Breast epithelium (tissue), 4 donors: ENCODE measurements around the gene ZDHHC5. TPM values are rescaled to one million over a fixed set of nuclear protein-coding genes. Genes with fewer than 3 reads are reported as not detected.
"Not testable (repeated sequence)": the region's sequence is repeated elsewhere in the genome, so short reads cannot be mapped to it uniquely, and the experiment has no call there.

Source experiments
- DNase-seq, 2 donors: peaks; one replicate each; pipeline ENCODE4 v3.0.0-alpha.2; 2019; ENCODE audit warnings: low spot score in 2 of 2
- H3K27ac ChIP-seq, 2 donors: fragments of 200-600 bp; sonication (generic) in 1 of 2; one replicate each; pipeline ENCODE4 v1.5.1; 2016 to 2019; ENCODE audit warnings: mild to moderate bottlenecking in 1 of 2
- H3K27me3 ChIP-seq, 2 donors: fragments of 200-600 bp; sonication (generic) in 1 of 2; one replicate each; pipeline versions ENCODE4 v1.5.1 to v1.6.0; 2017 to 2019; ENCODE audit warnings: control low read depth in 1 of 2, mild to moderate bottlenecking in 1 of 2
- H3K36me3 ChIP-seq: fragments of 200-600 bp; one replicate; pipeline ENCODE4 v1.5.1; 2019
- H3K4me1 ChIP-seq, 2 donors: fragments of 200-600 bp; sonication (generic); one replicate each; pipeline ENCODE4 v1.5.1; 2016 to 2019; ENCODE audit warnings: control low read depth in 1 of 2
- H3K4me3 ChIP-seq, 3 donors: fragments of 200-600 bp; sonication (generic); 1 replicate in 2 of 3; 2 replicates in 1 of 3; pipeline ENCODE4 v1.5.1; 2016 to 2019; ENCODE audit warnings: mild to moderate bottlenecking in 3 of 3, moderate library complexity in 2 of 3
- H3K9me3 ChIP-seq, 2 donors: fragments of 200-600 bp; sonication (generic) in 1 of 2; one replicate each; pipeline ENCODE4 v1.5.1; 2016 to 2019; ENCODE audit warnings: control low read depth in 1 of 2
- POLR2A ChIP-seq: fragments of 450-650 bp; IDR thresholded peaks from one replicate; pipeline ENCODE4 v1.6.1; 2016; ENCODE audit warnings: antibody characterized with exemption, mild to moderate bottlenecking, moderate library complexity
- POLR2AphosphoS5 ChIP-seq, 3 donors: sonication (generic); formaldehyde crosslinking; IDR thresholded peaks; one replicate each; pipeline ENCODE4 v1.6.1; 2017; ENCODE audit warnings: antibody characterized with exemption in 3 of 3
- intact Hi-C: fragments of 100-400 bp; cut with DNase I; formaldehyde crosslinking; loops from one replicate; pipeline ENCODE4 v1.15.1; 2023; ENCODE audit warnings: low total_unique reads
- total RNA-seq, 3 donors: library from RNA; depleted of rRNA; stranded (reverse); fragments of >200 nt; gene quantifications; one replicate each; pipeline ENCODE4 v1.1.0, GENCODE V29; 2016
- TF ChIP-seq, protein P1 (sequence below), 3 donors: fragments of 450-650 bp; IDR thresholded peaks; one replicate each; pipeline ENCODE4 v1.5.1; 2016 to 2017; ENCODE audit warnings: antibody characterized with exemption in 3 of 3, mild to moderate bottlenecking in 3 of 3, moderate library complexity in 3 of 3

ZDHHC5 gene
- total RNA-seq, 3 donors from 2014 or later = 39.3 to 50.2 (median 39.8) TPM

- H3K27ac ChIP-seq = peak overlapping the region in 1 of 2 donors; percentile 61
- DNase-seq = no peak
- no peaks in the 10 kb centered on the region for H3K27me3 ChIP-seq
- no peaks in the 10 kb centered on the region for H3K9me3 ChIP-seq
- peaks cover 0 to 11% of the 10 kb centered on the region in 2 donors for H3K4me1 ChIP-seq
- TF ChIP-seq POLR2AphosphoS5 (IDR thresholded peaks at IDR 0.05) = no peak
- TF ChIP-seq POLR2A = no peak
- TF ChIP-seq, protein P1, sequence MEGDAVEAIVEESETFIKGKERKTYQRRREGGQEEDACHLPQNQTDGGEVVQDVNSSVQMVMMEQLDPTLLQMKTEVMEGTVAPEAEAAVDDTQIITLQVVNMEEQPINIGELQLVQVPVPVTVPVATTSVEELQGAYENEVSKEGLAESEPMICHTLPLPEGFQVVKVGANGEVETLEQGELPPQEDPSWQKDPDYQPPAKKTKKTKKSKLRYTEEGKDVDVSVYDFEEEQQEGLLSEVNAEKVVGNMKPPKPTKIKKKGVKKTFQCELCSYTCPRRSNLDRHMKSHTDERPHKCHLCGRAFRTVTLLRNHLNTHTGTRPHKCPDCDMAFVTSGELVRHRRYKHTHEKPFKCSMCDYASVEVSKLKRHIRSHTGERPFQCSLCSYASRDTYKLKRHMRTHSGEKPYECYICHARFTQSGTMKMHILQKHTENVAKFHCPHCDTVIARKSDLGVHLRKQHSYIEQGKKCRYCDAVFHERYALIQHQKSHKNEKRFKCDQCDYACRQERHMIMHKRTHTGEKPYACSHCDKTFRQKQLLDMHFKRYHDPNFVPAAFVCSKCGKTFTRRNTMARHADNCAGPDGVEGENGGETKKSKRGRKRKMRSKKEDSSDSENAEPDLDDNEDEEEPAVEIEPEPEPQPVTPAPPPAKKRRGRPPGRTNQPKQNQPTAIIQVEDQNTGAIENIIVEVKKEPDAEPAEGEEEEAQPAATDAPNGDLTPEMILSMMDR (IDR thresholded peaks at IDR 0.05) = no peak
- intact Hi-C loops = no loop called here
- H3K4me3 ChIP-seq = no peak overlapping the region
- H3K36me3 ChIP-seq = no peaks in the 10 kb centered on the region
These were observed 11.5 kb downstream of the ZDHHC5 start for GRCh38 chr11:57679396-57679795.

- intact Hi-C loops = no loop called here
- no peak for DNase-seq
- Histone ChIP-seq H3K4me1 (peaks cover 0 to 11% of the 10 kb centered on the region in 2 donors), H3K9me3 (no peaks in the 10 kb centered on the region), H3K27me3 (no peaks in the 10 kb centered on the region), H3K4me3 (no peak overlapping the region), H3K27ac (peak overlapping the region in 1 of 2 donors; percentile 61), H3K36me3 (no peaks in the 10 kb centered on the region)
- TF ChIP-seq, protein P1 (IDR thresholded peaks at IDR 0.05) = no peak
- TF ChIP-seq POLR2AphosphoS5 (IDR thresholded peaks at IDR 0.05) (no peak), POLR2A (no peak)
These were observed 12.6 kb downstream of the ZDHHC5 start for GRCh38 chr11:57680552-57680874.

DNA sequence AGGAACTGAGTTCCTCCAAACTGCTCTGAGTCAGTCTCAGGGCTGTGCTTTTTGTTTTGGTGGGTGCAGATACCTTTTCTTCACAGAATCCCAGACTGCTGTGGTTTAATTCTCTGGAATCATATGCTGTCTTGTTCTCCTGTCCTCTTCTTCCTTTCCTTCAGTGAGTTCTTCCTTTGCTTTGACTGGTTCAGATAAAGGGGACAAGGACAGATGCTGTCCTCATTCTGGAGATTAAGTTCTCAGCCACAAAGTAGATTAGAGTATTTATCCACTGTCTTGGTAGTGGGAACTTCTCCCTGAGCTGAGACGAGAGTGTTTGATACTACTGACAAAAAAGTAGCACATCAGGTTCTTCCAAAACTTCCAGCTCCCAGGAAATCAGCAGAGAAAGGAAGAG lies 13.3 kb downstream of the ZDHHC5 start:
- intact Hi-C loops = no loop called here
- no peak overlapping the region for H3K4me3 ChIP-seq
- DNase-seq = no peak
- no peak for TF ChIP-seq POLR2AphosphoS5 (IDR thresholded peaks at IDR 0.05)
- no peak for TF ChIP-seq POLR2A
- TF ChIP-seq, protein P1 (IDR thresholded peaks at IDR 0.05) = no peak
- H3K4me1 ChIP-seq = peaks cover 0 to 11% of the 10 kb centered on the region in 2 donors
- H3K9me3 ChIP-seq = no peaks in the 10 kb centered on the region
- H3K27me3 ChIP-seq = no peaks in the 10 kb centered on the region
- H3K36me3 ChIP-seq = no peaks in the 10 kb centered on the region
- H3K27ac ChIP-seq = peak overlapping the region in 1 of 2 donors; percentile 61

DNA sequence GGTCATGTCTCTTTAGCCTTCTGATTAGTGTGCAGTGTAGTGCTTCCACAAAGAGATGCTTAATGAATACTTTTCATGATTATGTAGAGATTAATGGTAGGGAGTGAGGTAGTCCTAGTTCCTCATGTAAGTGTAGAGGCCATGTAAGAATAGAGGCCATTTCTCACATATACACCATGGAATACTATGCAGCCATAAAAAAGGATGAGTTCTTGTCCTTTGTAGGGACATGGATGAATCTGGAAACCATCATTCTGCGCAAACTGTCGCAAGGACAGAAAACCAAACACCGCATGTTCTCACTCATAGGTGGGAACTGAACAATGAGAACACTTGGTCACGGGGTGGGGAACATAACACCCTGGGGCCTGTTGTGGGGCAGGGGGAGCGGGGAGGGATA lies 22.6 kb downstream of the ZDHHC5 start:
- H3K27me3 ChIP-seq, DNase-seq, H3K4me1 ChIP-seq, H3K27ac ChIP-seq, H3K36me3 ChIP-seq, H3K9me3 ChIP-seq, intact Hi-C loops, H3K4me3 ChIP-seq: not testable (repeated sequence)

- intact Hi-C loops = no loop called here
- H3K4me1 ChIP-seq = no peaks in the 10 kb centered on the region
- TF ChIP-seq, protein P1 (IDR thresholded peaks at IDR 0.05) = no peak
- no peak for TF ChIP-seq POLR2AphosphoS5 (IDR thresholded peaks at IDR 0.05)
- TF ChIP-seq POLR2A = no peak
- peaks cover 5% of the 10 kb centered on the region for H3K36me3 ChIP-seq
- no peaks in the 10 kb centered on the region for H3K27me3 ChIP-seq
- no peak overlapping the region for H3K4me3 ChIP-seq
- no peak overlapping the region for H3K27ac ChIP-seq
- H3K9me3 ChIP-seq = no peaks in the 10 kb centered on the region
- no peak for DNase-seq
These were observed 31.0 kb downstream of the ZDHHC5 start for GRCh38 chr11:57698843-57699365.

GRCh38 chr11:57699813-57700212 lies 31.9 kb downstream of the ZDHHC5 start:
- no peak for DNase-seq
- TF ChIP-seq POLR2AphosphoS5 (IDR thresholded peaks at IDR 0.05) = no peak
- TF ChIP-seq POLR2A = no peak
- TF ChIP-seq, protein P1 (IDR thresholded peaks at IDR 0.05) = no peak
- H3K27me3 ChIP-seq = no peaks in the 10 kb centered on the region
- no peaks in the 10 kb centered on the region for H3K9me3 ChIP-seq
- intact Hi-C loops = no loop called here
- no peaks in the 10 kb centered on the region for H3K4me1 ChIP-seq
- no peak overlapping the region for H3K27ac ChIP-seq
- no peak overlapping the region for H3K4me3 ChIP-seq
- H3K36me3 ChIP-seq = peaks cover 5% of the 10 kb centered on the region
